Measurements from ENCODE around the gene MYL7. TPM values are rescaled to one million over a fixed set of nuclear protein-coding genes. Genes with fewer than 3 reads are reported as not detected.

MYL7 gene
- total RNA-seq, 1 donor = 0.43 TPM

DNA sequence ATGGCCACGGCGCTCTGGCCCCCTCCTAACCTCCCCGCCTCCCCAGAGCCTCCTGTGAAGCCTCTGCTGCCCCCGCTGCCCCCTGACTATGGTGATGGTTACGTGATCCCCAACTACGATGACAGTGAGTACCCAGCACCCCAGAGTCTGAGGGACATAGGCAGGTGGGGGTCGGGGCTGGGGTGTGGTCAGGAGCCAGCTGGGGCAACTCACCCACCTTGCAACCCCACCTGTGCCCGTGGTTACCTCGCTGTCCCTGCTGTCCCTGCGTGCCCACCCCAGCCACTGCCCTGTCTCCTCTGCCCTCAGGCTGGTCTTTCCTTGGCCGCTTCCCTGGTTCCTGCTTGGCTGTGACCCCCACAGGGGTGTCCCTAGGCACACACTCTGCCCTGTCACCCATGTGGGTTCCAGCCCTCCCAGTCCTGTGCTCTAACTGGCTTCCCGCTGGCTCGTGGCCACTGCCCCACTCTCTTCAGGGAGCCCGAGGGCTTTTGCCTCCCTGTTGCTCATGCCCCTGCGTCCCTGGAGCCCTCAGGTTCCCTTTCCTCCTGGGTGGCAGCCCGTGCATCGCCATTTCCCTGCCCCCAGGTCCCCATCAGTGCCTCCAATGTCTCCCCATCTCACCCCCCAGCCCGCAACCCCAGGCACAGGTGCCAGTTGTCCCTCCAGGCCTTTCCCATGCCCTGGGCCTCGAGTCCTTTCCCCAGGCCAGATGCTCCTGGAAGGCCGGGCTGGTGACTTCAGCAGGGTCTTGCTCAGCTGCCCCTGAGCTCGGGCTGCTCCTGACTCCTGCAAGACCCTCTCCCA is 33.0 kb downstream of the MYL7 start:
- no peak for DNase-seq (ENCODE audit: low read depth)
- TF ChIP-seq, protein P1, sequence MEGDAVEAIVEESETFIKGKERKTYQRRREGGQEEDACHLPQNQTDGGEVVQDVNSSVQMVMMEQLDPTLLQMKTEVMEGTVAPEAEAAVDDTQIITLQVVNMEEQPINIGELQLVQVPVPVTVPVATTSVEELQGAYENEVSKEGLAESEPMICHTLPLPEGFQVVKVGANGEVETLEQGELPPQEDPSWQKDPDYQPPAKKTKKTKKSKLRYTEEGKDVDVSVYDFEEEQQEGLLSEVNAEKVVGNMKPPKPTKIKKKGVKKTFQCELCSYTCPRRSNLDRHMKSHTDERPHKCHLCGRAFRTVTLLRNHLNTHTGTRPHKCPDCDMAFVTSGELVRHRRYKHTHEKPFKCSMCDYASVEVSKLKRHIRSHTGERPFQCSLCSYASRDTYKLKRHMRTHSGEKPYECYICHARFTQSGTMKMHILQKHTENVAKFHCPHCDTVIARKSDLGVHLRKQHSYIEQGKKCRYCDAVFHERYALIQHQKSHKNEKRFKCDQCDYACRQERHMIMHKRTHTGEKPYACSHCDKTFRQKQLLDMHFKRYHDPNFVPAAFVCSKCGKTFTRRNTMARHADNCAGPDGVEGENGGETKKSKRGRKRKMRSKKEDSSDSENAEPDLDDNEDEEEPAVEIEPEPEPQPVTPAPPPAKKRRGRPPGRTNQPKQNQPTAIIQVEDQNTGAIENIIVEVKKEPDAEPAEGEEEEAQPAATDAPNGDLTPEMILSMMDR (IDR thresholded peaks at IDR 0.05; ENCODE audit: insufficient read depth, low read depth, low read length) = no peak
- no peak overlapping the region for H3K4me3 ChIP-seq (ENCODE audit: low read depth, low read length)

DNA sequence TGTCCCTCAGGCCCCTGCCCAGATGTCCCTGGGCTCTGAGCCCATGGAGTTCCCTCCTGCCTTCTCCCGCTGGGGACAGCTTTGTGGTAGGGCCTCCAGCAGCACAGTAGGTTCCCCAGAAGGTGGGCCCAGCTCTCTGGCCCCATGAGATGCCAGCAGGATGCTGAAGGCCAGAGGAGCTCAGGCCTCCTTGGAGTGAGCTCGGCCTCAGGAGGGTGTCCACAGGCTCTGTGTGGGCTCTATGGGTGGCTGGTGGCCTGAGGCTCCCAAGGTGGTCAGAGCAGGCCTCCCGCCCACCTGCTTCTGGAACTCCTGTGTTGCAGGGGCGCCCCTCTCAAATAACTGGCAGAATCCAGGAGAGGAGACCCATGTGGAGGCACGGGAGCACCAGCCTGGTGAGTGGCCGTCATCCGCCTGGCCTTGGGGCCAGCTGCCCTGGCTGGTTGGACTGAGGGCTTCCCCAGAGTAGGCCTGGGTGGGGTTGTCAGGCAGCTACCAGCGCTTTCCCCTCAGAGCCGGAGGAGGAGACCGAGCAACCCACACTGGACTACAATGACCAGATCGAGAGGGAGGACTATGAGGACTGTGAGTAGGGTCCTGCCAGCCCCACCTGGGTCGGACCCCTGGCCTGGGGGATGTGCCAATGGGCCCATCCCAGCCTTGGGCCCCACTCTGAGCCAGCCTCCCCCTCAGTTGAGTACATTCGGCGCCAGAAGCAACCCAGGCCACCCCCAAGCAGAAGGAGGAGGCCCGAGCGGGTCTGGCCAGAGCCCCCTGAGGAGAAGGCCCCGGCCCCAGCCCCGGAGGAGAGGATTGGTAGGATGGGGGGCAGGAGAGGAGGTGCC is 33.8 kb downstream of the MYL7 start:
- DNase-seq (ENCODE audit: low read depth) = no peak
- TF ChIP-seq, protein P1 (IDR thresholded peaks at IDR 0.05; ENCODE audit: insufficient read depth, low read depth, low read length) = no peak
- no peak overlapping the region for H3K4me3 ChIP-seq (ENCODE audit: low read depth, low read length)

DNA sequence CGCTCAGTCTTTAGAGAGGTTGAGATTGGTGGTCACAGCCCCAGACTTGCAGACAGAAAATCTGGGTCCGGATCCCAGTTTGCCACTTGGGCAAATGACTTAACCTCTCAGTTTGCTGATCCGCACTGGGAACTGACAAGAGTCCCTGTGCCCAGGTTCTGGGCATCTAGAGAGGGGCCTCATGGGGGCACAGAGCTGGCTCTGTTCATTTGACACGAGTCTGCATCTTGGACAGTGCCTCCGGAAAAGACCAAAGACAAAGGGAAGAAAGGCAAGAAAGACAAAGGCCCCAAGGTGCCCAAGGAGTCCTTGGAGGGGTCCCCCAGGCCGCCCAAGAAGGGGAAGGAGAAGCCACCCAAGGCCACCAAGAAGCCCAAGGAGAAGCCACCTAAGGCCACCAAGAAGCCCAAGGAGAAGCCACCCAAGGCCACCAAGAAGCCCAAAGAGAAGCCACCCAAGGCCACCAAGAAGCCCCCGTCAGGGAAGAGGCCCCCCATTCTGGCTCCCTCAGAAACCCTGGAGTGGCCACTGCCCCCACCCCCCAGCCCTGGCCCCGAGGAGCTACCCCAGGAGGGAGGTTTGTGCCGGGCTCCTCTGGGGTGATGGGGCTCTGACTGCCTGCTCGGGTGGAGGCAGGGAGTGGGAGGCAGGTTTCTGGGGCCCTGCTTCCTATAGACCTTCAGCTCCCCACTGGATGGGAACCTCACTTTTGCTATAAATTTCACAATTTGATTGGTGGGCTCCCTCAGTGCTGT is 34.6 kb downstream of the MYL7 start:
- no peak for DNase-seq (ENCODE audit: low read depth)
- TF ChIP-seq, protein P1 (IDR thresholded peaks at IDR 0.05; ENCODE audit: insufficient read depth, low read depth, low read length) = no peak
- peak overlapping the region; percentile 87 for H3K4me3 ChIP-seq (ENCODE audit: low read depth, low read length)

DNA sequence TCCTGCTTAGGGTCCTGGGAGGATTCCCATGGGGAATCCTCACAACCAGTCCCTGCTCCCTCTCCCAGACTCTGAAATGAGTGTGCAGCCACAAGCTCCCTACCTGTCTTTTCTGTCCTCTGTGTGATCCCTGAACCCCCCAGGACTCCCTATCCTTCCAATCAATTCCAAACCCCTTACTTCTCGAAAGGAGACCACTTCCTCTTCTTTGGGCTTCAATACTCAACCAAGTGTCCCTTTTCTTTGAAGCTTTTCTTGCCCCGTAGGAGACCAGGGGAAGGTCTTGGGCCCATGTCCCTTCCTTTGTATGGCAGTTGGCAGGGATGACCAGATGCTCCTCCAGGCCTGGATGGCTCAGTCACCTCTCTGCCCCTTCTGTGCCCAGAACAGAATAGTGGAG is 35.3 kb downstream of the MYL7 start:
- DNase-seq (ENCODE audit: low read depth) = no peak
- TF ChIP-seq, protein P1 (IDR thresholded peaks at IDR 0.05; ENCODE audit: insufficient read depth, low read depth, low read length) = no peak
- peak overlapping the region; percentile 87 for H3K4me3 ChIP-seq (ENCODE audit: low read depth, low read length)

DNA sequence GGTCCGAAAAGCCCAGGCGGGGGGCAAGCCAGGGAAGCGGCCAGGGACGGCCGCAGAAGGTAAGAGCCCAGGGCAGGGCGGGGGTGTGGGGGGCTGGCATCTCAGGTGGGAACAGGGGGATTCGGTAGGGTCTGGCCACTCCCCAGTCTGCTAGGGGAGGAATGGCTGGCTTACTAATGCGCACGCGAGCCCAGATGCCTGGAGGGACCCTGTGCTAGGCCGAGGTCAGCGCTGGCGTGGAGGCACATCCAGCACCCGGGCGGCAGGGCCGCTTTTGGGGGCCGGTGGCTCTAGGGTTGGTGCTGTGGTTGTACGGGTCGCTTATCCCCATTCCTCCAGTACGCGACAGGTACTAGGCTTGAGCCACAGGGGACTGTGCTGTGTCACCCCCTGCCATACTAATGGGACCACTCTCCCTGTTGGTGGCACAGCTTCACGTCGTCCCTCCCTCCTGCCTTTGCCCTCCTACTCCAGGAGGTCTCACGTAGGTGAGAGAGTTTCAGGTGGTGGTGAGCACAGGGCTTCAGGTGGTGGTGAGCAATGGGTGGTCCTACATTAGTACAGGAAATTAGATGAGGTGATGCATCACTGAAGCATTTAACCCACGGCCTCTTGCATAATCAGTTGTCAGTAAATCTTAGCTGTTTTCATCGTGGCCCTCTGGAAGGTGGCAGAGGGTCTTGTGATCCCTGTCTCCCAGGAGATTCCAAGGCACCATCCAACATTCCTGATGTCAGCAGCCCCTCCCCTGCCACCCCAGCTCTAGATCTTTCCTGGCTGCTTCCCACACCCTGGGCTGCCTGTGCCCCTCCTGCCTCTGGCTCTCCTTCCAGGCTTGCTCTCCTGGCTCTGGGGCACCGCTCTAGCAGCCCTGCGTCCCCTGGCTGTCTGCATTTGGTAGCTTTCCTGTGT is 36.0 kb downstream of the MYL7 start:
- H3K4me3 ChIP-seq (ENCODE audit: low read depth, low read length) = peak overlapping the region; percentile 87
- TF ChIP-seq, protein P1 (IDR thresholded peaks at IDR 0.05; ENCODE audit: insufficient read depth, low read depth, low read length) = peak; percentile 19
- peak; percentile 86 for DNase-seq (ENCODE audit: low read depth)

All from fibroblast of villous mesenchyme (primary cell).